GM21367 (cell line): Measurements from ENCODE around the gene KLK3.
A peak's percentile ranks its signal among the peaks of the same experiment; 100 is the strongest.
"Not testable (repeated sequence)": the region's sequence is repeated elsewhere in the genome, so short reads cannot be mapped to it uniquely, and the experiment has no call there.

Experiments used
- ATAC-seq: cut with Tn5 transposase; IDR thresholded peaks from one replicate; pipeline ENCODE4 v1.9.1; 2021; ENCODE audit not compliant: unreplicated experiment

KLK3 gene

DNA sequence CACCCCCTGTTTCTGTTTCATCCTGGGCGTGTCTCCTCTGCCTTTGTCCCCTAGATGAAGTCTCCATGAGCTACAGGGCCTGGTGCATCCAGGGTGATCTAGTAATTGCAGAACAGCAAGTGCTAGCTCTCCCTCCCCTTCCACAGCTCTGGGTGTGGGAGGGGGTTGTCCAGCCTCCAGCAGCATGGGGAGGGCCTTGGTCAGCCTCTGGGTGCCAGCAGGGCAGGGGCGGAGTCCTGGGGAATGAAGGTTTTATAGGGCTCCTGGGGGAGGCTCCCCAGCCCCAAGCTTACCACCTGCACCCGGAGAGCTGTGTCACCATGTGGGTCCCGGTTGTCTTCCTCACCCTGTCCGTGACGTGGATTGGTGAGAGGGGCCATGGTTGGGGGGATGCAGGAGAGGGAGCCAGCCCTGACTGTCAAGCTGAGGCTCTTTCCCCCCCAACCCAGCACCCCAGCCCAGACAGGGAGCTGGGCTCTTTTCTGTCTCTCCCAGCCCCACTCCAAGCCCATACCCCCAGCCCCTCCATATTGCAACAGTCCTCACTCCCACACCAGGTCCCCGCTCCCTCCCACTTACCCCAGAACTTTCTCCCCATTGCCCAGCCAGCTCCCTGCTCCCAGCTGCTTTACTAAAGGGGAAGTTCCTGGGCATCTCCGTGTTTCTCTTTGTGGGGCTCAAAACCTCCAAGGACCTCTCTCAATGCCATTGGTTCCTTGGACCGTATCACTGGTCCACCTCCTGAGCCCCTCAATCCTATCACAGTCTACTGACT, at the start of gene KLK3:
TSS of gene KLK3 (plus strand) at position 280 of the 775 bp plus-strand sequence. CDS start at position 321, 41 bp downstream.
- ATAC-seq: no peak

DNA sequence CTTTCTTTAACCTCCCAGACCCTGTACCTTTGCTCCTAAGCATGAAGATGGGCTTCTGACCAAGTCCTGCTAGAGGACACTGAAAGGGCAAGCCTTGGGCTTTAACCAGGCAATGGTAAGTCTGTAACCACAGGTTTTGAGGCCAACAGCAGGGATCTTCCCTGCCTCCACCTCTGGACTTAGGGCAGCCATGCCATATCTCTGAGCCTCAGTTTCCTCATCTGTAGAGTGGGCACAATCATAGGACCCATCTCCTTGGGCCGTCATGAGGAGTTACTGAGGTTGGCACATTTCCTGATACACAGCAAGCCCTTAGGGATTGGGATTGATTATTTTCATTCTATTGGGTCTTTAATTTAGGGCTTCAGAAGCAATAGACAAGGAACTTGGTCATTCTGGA, 45.9 kb upstream of the KLK3 start:
- no peak for ATAC-seq

DNA sequence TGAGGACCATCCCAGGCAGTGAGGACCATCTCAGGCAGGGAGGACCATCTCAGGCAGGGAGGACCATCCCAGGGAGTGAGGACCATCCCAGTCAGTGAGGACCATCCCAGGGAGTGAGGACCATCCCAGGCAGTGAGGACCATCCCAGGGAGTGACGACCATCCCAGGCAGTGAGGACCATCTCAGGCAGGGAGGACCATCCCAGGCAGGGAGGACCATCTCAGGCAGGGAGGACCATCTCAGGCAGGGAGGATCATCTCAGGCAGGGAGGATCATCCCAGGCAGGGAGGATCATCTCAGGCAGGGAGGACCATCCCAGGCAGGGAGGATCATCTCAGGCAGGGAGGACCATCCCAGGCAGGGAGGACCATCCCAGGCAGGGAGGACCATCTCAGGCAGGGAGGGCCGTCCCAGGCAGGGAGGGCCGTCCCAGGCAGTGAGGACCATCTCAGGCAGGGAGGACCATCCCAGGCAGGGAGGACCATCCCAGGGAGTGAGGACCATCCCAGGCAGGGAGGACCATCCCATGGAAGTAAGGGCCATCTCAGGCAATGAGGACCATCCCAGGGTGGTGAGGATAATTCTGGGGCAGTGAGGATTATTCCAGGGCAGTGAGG, 43.0 kb upstream of the KLK3 start:
- not testable (repeated sequence) for ATAC-seq

DNA sequence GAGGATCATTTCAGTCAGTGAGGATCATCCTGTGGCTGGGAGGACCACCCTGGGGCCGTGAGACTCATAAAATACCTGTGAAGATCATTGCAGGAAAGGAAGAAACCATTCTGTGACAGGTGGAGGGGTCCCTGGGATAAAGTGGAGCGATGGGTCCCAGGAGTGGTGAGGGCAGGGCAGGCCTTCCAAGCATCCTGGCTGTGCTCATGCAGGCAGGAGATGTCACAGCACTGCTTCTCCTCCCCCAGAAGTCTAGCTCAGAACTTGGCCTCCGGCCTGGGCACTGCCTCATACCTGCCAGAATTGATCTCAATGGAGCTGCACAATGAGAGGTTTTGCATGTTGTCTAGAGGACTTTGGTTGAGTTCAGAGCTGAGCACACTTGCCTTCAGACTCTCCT, 42.2 kb upstream of the KLK3 start:
- no peak for ATAC-seq

DNA sequence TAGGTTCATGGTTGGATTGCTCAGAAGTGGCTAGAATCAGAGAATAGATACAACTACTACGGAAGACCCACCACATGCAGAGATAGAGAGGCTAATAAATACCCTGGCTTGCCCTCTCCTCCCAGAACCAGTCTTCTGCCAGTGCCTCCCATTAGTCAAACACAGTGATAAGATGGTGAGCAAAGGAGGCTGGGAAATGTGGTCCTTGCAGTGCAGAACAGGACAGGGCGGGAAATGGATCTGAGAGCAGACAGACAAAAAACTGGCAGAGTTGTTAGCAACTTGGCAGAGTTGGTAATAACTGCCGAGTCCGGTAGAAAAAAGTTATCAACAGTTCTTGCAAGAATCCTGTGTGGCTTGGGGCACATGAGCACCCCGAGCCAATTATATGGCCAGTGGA, 39.8 kb upstream of the KLK3 start:
- ATAC-seq: no peak

DNA sequence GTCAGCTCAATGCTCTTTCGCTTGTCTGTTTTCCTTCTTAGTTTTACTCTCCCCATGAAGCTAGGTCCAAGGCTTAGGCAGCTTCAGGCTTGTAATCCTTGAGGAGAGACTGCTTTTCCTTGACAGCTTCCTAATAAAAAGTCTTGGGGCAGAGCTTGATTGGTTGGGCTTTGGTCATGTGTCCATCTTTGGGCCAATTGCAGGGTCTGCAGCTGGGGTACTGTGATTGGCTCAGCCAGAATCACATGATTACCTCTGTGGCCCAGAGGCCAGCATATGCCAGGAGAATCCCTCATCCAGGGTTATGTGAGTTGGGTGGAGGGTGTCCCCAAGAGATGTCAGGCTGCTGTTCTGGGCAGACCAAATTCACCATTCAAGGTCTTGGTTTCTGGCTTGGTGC, 39.3 kb upstream of the KLK3 start:
- ATAC-seq: no peak

DNA sequence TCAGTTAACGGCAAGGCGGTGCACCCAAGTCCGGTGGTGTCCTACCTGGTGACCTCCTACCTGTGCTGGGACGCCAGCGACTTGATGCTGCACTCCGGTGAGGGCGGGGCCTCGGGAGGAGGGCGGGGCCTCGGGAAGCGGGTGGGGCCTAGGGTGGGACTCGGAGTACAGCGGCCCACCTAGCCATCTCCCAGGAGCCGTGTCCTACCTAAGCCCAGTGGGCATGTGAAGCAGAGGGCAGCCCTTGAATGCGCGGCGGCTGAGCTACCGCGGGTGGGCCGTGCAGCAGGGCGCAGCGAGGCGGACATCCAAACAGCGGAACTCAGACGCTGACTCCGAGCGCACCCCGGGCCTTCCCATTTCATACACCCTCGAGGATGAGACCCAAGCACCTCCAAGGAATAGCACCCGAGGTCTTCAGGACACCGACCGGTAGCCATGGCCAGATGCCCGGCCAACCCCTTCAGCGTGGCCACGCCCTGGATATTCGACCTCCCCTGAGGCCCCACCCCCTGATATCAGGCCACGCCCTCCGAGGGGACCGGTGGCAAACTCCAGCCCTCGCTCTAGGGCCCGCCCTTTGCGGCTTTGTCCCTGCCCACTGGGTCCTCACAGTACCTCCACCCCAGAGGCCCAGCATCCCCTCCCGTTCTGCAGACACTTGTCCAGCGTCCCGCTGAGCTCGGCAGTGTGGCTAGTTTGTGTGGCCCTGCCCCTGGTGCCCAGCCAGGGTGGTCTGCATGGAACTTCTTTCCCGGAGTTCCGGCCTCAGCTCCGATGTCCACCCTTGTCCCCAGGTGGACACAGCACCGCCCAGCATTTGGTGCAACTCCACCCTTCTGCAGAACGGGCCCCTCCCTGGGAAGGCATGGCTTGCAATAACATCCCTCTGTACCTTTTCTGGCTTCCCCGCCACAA, 36.5 kb upstream of the KLK3 start:
- peak; percentile 39 for ATAC-seq

DNA sequence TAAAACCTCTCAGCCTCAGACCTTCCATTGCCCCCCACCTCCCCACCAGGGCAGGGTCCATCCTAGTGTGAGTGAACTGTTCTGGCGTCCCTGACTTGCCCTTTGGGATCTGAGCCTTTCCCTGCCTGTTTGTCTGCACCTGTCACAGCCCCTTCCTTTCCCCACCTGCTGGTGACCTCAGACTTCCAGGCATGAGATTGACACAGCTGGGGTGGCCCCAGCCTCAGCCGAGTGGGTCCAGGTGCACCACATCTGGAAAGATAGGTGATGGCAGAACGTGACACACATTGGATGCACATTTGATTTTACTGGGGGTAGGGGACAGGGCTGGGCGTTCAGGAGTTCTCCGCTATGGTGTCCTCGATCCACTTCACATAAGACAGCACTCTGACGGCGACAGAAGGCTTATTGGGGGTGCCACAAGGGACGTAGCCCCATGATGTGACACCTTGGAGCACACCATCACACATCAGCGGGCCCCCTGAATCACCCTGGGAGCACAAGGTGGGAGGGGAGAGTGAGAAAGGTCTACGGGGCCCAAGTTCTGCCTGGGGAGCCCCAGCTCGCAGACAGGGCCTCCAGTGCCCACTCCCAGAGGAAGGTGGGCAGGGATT, 35.7 kb upstream of the KLK3 start:
- no peak for ATAC-seq

DNA sequence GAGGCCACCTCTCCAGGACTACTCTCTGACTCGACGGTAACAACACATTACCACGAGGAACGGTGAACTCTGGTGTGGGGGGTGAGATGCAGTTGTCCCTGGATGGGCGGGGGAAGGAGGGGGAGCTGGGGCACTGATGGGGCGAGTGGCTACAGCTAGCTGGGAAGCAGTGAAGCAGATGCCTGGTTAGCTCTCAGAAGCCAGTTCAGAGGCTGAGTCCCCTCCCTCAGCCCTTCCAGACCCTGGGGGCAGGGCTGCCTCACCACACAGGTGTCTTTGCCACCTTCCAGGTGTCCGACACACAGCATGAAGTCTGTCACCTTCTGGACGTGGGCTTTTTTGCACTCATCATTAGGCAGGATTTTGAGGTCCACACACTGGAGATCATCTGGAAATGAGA, 35.1 kb upstream of the KLK3 start:
- ATAC-seq: no peak

DNA sequence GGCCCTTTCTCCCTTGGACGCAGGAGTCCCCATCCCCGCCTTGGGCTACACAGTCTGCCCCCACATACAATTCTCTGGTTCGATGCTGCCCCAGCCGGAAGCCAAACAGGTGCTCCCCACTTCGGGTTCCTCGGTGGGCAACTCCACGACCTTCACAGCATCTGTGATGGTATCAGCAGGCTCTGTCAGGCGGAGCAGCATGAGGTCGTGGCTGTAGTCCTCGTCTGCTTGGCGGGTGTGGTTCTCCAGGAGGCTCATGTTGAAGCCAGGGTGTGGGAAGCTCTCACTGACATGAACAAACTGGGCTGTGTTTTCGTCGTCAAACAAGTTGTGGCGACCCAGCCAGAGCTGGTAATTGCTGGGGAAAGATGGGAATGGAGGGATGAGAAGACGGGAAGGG, 34.6 kb upstream of the KLK3 start:
- no peak for ATAC-seq

DNA sequence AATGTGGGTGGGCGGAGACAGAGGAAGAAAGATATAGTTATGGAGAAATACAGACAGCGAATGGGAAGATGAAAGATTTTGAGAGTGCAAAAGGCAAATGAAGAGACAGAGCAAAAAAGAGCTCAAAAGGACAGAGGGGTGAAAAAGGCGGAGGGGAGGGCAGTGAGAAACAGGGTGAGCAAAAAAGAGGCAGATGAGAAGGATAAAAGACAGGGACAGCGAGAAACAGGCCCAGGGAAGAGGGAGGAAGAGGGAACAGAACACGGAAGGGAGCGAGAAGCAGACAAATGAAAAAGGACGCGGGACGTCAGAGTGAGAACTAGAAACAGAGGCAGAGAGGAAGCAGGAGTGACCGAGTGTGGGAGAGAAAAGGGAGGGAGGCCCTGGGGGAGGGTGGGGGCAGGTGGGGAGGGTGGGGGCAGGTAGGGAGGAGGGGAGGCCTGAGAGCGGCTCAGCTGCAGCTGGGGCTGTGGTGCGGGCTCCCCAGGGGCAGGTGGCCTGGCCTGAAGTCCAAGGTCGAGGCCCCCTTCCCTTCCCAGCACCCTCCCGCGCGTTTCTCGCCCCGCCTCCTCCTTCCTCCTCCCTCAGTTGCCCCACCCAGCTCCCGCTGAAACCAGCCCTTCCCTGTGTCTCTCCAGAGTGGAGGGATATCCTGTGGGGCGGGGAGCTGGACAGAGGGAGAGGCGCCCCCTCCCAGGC, 34.0 kb upstream of the KLK3 start:
- no peak for ATAC-seq

DNA sequence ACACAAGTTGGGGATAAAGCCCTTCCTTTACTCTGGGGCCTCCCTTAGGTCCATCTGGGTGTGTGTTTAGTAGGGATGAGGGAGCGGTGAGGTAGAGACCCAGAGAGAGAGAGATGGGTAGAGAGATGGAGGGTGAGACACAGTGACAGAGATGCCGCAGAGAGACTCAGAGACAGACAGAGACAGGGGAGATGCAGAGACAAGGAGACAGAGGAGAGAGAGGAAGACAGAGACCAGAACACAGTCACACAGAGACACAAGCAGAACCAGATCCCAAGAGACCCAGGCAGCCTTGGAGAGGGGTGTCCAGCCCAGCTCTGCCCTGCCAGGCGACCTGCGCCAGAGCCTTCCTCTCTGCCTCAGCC, 33.5 kb upstream of the KLK3 start:
- no peak for ATAC-seq

- ATAC-seq: no peak
Measured at GRCh38 chr19:50821622-50822021, 33.1 kb upstream of the KLK3 start.

DNA sequence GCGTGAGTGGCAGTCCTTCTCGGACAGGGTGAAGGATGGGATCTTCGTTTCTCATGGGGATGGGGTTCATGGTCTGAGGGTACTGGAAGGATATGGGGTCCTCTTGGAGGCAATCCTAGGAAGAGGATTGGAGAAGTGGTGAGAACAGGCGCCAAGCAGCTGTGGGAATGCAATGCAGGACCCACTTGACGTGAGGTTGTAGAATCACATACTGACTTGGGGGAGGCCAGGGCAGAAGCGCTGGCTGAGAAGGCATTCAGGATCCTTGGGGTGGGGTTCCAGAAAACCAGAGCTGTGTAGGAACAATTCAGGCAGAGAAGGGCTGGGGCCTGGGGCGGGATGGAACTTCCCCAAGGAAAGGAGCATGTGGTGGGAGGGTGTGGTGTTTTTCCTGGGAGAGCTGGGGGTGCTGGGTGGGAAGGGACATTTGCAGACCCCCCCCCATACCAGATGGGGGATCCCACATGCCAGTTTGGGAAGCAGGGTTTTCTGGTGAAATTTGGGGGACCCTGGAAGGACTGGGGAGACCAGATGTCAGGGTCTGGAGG, 32.0 kb upstream of the KLK3 start:
- no peak for ATAC-seq

DNA sequence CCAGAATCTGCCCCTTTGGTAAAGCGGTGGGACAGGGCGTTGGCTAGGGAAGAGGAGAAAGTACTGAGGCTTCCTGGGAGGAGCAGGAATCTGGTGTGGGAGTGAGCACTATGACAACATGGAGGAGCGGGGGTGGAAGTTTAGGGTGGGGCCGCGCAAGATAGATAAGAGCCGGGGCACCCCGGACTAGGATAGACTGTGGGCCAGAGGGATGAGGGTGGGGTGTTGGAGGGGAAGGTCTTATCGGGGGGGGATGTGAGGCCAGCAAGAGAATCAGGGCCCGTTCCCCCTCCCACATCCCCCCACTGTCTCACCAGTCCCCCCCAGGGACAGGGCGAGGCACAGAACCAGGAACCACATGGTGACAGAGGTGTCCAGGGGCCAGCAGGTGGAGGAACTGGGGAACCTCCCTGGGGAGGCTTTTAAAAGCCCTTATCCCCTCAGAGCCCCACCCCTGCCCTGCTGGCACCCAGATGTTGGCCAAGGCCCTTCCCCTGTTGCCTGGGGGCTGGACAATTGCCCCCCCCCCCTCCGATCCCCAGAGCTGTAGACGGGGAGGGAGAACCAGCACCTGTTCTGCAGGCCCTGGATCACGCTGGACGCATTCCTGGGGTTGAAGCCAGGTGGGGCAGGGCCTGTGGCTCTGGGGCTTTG, 31.2 kb upstream of the KLK3 start, which contains the start of gene KLK1:
TSS of gene KLK1 (minus strand) at position 399 of the 654 bp plus-strand sequence. CDS start at position 360, 39 bp downstream.
- no peak for ATAC-seq

DNA sequence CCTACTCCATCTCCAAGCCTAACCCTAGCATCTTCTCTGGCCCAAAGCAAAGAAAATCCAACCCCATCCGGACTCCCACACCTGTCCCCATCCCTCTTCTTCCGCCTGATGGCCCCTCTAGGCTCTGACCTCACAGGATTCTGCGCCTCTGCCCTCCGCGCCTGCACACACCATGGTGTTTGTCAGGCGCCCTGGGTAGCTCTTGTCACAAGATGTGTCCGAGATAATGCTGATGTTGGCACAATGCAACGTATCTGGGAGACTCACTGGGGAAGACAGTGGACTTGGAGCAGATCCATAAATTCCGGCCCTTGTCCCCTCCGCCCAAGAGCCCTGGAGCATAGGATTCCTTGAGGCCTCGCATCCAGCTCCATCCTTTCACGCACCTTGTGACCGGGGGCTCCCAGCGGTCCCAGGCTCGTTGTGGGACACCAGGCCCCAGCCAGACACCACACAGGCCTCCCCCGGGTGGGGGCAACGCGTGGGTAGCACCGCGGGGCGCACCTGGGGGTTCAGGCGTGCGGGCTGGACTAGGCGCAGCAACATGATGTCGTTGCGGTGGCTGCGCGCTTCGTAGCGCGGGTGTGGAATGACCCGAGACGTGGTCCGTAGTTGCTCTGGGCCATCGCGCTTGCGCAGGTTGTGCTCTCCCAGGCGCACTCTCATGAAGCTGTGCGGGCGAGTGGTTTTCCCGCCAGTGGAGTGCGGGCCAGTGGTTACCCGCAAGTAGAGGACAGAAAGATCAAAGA, 28.0 kb upstream of the KLK3 start:
- no peak for ATAC-seq

GRCh38 chr19:50827476-50827875, 27.2 kb upstream of the KLK3 start:
- ATAC-seq: no peak

DNA sequence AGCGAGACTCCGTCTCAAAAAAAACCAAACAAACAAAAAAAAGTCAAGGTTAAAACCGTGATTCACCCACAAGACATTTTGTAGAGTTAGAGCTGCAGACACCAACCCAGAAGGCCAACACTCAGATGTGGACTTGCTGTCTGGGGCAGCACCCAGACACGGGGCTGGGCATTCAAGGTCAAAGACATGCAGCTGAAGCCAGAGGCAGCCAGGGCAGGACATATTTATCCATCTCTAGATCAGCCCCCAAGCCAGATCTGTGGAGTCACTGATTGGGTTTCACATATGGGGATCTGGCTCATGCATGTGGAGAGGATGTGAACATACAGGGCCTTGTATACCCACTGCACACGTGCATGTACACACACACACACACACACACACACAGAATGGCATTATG, 24.9 kb upstream of the KLK3 start:
- ATAC-seq: no peak
